ENCODE measurements around the gene IQCH. TPM values are rescaled to one million over a fixed set of nuclear protein-coding genes. Genes with fewer than 3 reads are reported as not detected.
"Not testable (repeated sequence)": the region's sequence is repeated elsewhere in the genome, so short reads cannot be mapped to it uniquely, and the experiment has no call there.

The IQCH gene
- total and polyA plus RNA-seq, 9 donors = 0.54 to 10.0 (median 0.84) TPM

DNA sequence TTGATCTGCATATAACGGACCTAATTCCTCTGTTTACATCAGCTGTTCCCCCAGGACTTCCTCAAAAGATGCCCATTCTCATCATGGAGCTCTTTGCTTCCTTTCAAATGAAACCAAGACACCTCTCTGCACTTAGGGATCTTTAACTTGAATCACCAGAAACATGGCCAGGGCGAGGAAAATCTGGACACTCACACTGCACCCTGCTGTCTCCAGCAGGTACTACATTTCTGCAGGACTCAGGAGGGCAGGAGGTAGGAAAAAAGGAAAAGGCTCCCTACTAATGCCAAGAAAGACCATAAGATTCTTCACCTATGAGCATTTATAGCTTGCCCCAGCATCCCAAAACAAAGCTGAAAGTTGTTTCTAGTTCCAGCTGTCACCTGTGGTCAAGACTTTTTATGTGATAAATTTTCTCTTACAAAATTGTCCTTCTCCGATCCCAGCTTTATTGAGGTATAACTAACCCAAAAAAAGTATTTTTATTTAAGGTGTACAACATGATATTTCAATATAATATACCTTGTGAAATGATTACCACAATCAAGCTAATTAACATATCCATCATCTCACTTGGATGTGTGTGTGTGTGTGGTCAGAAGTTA, 179.0 kb downstream of the IQCH start:
- no peak overlapping the region for H3K27ac ChIP-seq
- H3K9me3 ChIP-seq = no peaks in the 10 kb centered on the region
- H3K4me3 ChIP-seq = no peak overlapping the region
- WGBS, 3 donors = 52 to 62% (median 58%) methylated on average over 3 of the region's 3 CpGs
- no peaks in the 10 kb centered on the region for H3K4me1 ChIP-seq (ENCODE audit: insufficient read depth)
- peak; percentile 14 to 57 (median 48) for DNase-seq
- no peaks in the 10 kb centered on the region for H3K36me3 ChIP-seq
- TF ChIP-seq POLR2A (IDR thresholded peaks at IDR 0.05) (no peak), EP300 (IDR thresholded peaks at IDR 0.05) (no peak)
- TF ChIP-seq, protein P1, sequence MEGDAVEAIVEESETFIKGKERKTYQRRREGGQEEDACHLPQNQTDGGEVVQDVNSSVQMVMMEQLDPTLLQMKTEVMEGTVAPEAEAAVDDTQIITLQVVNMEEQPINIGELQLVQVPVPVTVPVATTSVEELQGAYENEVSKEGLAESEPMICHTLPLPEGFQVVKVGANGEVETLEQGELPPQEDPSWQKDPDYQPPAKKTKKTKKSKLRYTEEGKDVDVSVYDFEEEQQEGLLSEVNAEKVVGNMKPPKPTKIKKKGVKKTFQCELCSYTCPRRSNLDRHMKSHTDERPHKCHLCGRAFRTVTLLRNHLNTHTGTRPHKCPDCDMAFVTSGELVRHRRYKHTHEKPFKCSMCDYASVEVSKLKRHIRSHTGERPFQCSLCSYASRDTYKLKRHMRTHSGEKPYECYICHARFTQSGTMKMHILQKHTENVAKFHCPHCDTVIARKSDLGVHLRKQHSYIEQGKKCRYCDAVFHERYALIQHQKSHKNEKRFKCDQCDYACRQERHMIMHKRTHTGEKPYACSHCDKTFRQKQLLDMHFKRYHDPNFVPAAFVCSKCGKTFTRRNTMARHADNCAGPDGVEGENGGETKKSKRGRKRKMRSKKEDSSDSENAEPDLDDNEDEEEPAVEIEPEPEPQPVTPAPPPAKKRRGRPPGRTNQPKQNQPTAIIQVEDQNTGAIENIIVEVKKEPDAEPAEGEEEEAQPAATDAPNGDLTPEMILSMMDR (IDR thresholded peaks at IDR 0.05) = peak; percentile 43 to 56 (median 49)
- H3K27me3 ChIP-seq = no peaks in the 10 kb centered on the region
- intact Hi-C loops (cut with DNase I) = loop anchor here in 3 of 4 donors (5.0 to 10.0 kb wide), 2 partner anchors 486 to 489 kb away; no protein-coding TSS in a partner anchor

DNA sequence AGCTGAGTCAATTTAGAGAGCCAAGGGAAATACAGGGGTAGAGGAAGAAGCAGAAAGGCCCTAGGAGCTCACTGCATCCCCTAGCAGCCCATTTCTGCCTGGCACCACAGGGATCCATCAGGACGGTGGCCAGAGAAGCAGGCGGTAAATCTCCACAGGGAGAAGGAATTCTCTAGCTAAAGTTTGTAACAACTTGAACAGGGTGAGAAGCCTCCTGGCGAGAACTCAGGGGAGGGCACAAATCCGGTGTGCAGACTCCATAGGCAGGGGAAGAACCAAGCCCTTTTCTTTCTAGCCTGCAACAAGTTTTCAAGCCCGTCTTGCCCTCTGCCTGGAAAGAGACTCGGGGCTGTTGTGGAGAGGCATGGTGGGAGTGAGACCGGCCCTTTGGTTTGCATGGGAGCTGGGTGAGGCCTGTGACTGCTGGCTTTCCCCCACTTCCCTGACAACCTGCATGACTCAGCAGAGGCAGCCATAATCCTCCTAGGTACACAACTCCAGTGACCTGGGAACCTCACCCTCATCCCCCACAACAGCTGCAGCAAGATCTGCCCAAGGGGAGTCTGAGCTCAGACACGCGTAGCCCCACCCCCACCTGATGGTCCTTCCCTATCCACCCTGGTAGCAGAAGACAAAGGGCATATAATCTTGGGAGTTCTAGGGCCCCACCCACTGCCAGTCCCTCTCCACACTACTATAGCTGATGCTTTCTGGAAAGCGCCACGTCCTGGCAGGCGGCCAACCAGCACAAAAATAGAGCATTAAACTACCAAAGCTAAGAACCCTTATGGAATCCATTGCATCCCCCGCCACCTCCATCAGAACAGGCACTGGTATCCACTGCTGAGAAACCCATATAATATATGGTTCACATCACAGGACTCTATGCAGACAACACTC, 182.0 kb downstream of the IQCH start:
- not testable (repeated sequence) for H3K4me1 ChIP-seq (ENCODE audit: insufficient read depth); H3K27me3 ChIP-seq; DNase-seq; H3K4me3 ChIP-seq; H3K27ac ChIP-seq; H3K36me3 ChIP-seq; H3K9me3 ChIP-seq
- 89 to 91% (median 90%) methylated on average over 13 of the region's 13 CpGs for WGBS, 3 donors
- intact Hi-C loops (cut with DNase I) = loop anchor here in 2 of 4 donors (5.0 to 10.0 kb wide), 2 partner anchors 492 to 494 kb away; no protein-coding TSS in a partner anchor

DNA sequence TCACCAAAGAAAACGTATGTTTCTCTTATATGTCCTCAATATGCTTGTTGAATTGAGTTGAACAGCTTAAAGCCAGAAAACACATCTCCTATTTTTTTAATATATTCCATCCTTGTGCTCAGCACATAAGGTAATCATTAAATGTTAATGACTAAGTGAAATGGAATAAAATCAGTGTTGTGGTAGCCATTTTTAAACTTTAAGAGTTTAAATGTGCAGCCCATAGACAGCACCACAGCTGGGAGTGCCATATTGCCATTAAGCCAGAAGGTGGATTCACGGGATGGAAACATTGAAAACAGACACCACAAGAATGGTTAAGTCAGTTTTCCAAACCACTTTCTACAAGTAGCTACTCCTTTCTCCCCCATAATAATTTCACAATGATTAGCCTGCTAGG, 189.5 kb downstream of the IQCH start:
- Histone ChIP-seq H3K27me3 (no peaks in the 10 kb centered on the region), H3K9me3 (no peaks in the 10 kb centered on the region), H3K4me3 (no peak overlapping the region), H3K4me1 (ENCODE audit: insufficient read depth) (no peaks in the 10 kb centered on the region), H3K27ac (no peak overlapping the region), H3K36me3 (no peaks in the 10 kb centered on the region)
- WGBS, 3 donors = 77 to 78% (median 77%) methylated on average over 2 of the region's 2 CpGs
- no peak for TF ChIP-seq POLR2A (IDR thresholded peaks at IDR 0.05)
- TF ChIP-seq, protein P1 (IDR thresholded peaks at IDR 0.05) = no peak
- intact Hi-C loops (cut with DNase I) = no loop called here
- DNase-seq = no peak

DNA sequence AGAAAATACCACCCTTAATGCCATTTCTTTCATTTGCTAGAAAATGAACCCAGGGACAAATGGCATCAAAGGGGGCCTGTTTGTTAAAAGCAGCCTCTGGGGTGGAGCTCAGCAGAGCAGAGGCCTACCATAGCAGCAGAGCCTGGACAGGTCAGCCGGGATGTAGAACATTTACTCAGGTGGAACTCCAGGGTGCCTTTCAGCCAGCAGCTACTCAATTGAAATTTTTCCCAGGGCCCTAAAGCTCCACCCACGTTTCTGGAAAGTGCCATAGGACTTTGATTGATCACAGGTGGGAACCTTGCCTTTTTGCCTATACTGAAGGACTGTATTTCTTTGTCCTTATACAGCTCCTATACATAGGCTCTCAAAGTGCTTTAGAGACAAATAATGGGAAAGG, 191.9 kb downstream of the IQCH start:
- WGBS, 3 donors = 60 to 76% (median 60%) methylated on average over 2 of the region's 2 CpGs
- Histone ChIP-seq H3K9me3 (no peaks in the 10 kb centered on the region), H3K36me3 (no peaks in the 10 kb centered on the region), H3K27me3 (no peaks in the 10 kb centered on the region), H3K27ac (no peak overlapping the region), H3K4me1 (ENCODE audit: insufficient read depth) (no peaks in the 10 kb centered on the region), H3K4me3 (no peak overlapping the region)
- no peak for TF ChIP-seq EP300 (IDR thresholded peaks at IDR 0.05)
- TF ChIP-seq, protein P1 (IDR thresholded peaks at IDR 0.05) = no peak
- TF ChIP-seq POLR2A (IDR thresholded peaks at IDR 0.05) = no peak
- no peak for DNase-seq
- intact Hi-C loops (cut with DNase I) = no loop called here

DNA sequence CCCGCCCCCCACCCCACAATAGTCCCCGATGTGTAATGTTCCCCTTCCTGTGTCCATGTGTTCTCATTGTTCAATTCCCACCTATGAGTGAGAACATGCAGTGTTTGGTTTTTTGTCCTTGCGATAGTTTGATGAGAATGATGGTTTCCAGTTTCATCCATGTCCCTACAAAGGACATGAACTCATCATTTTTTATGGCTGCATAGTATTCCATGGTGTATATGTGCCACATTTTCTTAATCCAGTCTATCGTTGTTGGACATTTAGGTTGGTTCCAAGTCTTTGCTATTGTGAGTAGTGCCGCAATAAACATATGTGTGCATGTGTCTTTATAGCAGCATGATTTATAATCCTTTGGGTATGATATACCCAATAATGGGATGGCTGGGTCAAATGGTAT, 193.8 kb downstream of the IQCH start:
- H3K27ac ChIP-seq; DNase-seq; H3K4me1 ChIP-seq (ENCODE audit: insufficient read depth); H3K9me3 ChIP-seq; H3K36me3 ChIP-seq; H3K4me3 ChIP-seq; H3K27me3 ChIP-seq; intact Hi-C loops (cut with DNase I): not testable (repeated sequence)
- 92 to 98% (median 95%) methylated on average over 4 to 5 of the region's 5 CpGs for WGBS, 3 donors

DNA sequence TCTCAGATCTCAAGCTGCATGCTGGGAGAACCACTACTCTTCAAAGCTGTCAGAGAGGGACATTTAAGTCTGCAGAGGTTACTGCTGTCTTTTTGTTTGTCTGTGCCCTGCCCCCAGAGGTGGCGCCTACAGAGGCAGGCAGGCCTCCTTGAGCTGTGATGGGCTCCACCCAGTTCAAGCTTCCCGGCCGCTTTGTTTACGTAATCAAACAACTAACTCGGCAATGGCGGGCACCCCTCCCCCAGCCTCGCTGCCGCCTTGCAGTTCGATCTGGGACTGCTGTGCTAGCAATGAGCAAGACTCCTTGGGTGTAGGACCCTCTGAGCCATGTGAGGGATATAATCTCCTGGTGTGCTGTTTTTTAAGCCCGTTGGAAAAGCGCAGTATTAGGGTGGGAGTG, 199.1 kb downstream of the IQCH start:
- not testable (repeated sequence) for H3K36me3 ChIP-seq; H3K27ac ChIP-seq; H3K9me3 ChIP-seq; H3K27me3 ChIP-seq; H3K4me3 ChIP-seq; H3K4me1 ChIP-seq (ENCODE audit: insufficient read depth); DNase-seq
- intact Hi-C loops (cut with DNase I) = loop anchor here in 1 of 4 donors (10.0 kb wide), 1 partner anchor 381 kb away; no protein-coding TSS in a partner anchor
- WGBS, 3 donors = 94 to 98% (median 96%) methylated on average over 11 of the region's 11 CpGs
